B cell (primary cell): ENCODE measurements around the gene COL26A1. TPM values are rescaled to one million over a fixed set of nuclear protein-coding genes. Genes with fewer than 3 reads are reported as not detected.

Experiments
- ATAC-seq: fragments of 200-7000 bp; cut with Tn5 transposase; one replicate; pipeline ENCODE4 v1.10.0; 2021; ENCODE audit warnings: low read depth, mild to moderate bottlenecking, moderate number of reproducible peaks, moderate library complexity
- CTCF ChIA-PET: fragments of 350-600 bp; sonication (Branson Sonifier 250); formaldehyde crosslinking; loops from one replicate; lab custom pipeline; 2021; ENCODE audit warnings: antibody characterized with exemption, inconsistent platforms; lab: Charles Lee
- POLR2A ChIA-PET: fragments of 350-600 bp; sonication (Branson Sonifier 250); formaldehyde crosslinking; loops from one replicate; lab custom pipeline; 2021; ENCODE audit warnings: antibody characterized with exemption; lab: Charles Lee
- DNase-seq: peaks from one replicate; pipeline ENCODE4 v3.0.0; 2013
- H2AFZ ChIP-seq: 2 replicates; pipeline ENCODE4 v1.6.1; 2012; ENCODE audit warnings: mild to moderate bottlenecking, low read depth, low read length; ENCODE audit not compliant: insufficient read depth, poor library complexity, severe bottlenecking
- H3K27ac ChIP-seq, 2 donors: 1 replicate in 1 of 2; 2 replicates in 1 of 2; pipeline ENCODE4 v1.5.1; 2012 to 2013; ENCODE audit warnings: low read length in 2 of 2, mild to moderate bottlenecking in 2 of 2, moderate library complexity in 1 of 2
- H3K27me3 ChIP-seq, 4 experiments: fragments of 200-600 bp in 1 of 4; sonication (generic) in 1 of 4; replicated peaks in 1 of 4; 1 replicate in 2 of 4; 2 replicates in 2 of 4; pipeline versions ENCODE4 v1.6.1 to v1.7.0; 2013 to 2016; ENCODE audit warnings: low read length in 3 of 4, mild to moderate bottlenecking in 2 of 4, mixed read lengths in 1 of 4, moderate library complexity in 1 of 4; ENCODE audit not compliant: insufficient read depth in 4 of 4, control insufficient read depth in 3 of 4; ENCODE audit errors: control extremely low read depth in 1 of 4
- H3K36me3 ChIP-seq, 2 experiments: replicated peaks in 1 of 2; 1 replicate in 1 of 2; 2 replicates in 1 of 2; pipeline versions ENCODE4 v1.6.1 to v1.7.1; 2013; ENCODE audit warnings: low read length in 1 of 2; ENCODE audit not compliant: insufficient read depth in 2 of 2, control insufficient read depth in 1 of 2; ENCODE audit errors: control extremely low read depth in 1 of 2, extremely low read depth in 1 of 2
- H3K4me1 ChIP-seq, 2 donors: fragments of 200-600 bp in 1 of 2; sonication (generic) in 1 of 2; 1 replicate in 1 of 2; 2 replicates in 1 of 2; pipeline versions ENCODE4 v1.5.1 to v1.6.1; 2013 to 2017; ENCODE audit warnings: low read length in 2 of 2; ENCODE audit not compliant: control insufficient read depth in 2 of 2, insufficient read depth in 2 of 2
- H3K4me2 ChIP-seq: replicated peaks from 2 replicates; pipeline ENCODE3; 2012; ENCODE audit warnings: mild to moderate bottlenecking, low read depth, low read length; ENCODE audit not compliant: poor library complexity, severe bottlenecking
- H3K4me3 ChIP-seq, 5 experiments: fragments of 200-600 bp in 1 of 5; sonication (generic) in 1 of 5; 1 replicate in 3 of 5; 2 replicates in 2 of 5; pipeline versions ENCODE4 v1.5.1 to v1.7.0; 2011 to 2016; ENCODE audit warnings: low read length in 4 of 5, mild to moderate bottlenecking in 4 of 5, low read depth in 2 of 5, control low read depth in 1 of 5, moderate library complexity in 1 of 5; ENCODE audit not compliant: insufficient read depth in 1 of 5; ENCODE audit errors: control extremely low read depth in 1 of 5, extremely low read depth in 1 of 5
- H3K79me2 ChIP-seq: fragments of 200-600 bp; sonication (generic); one replicate; pipeline ENCODE4 v1.6.0; 2016; ENCODE audit warnings: low read length; ENCODE audit not compliant: control insufficient read depth, insufficient read depth
- H3K9ac ChIP-seq: fragments of 200-600 bp; sonication (generic); 2 replicates; pipeline ENCODE4 v1.6.1; 2017; ENCODE audit warnings: mild to moderate bottlenecking, low read length, moderate library complexity
- H3K9me3 ChIP-seq, 3 donors: one replicate each; pipeline versions ENCODE4 v1.6.1 to v1.7.1; 2013; ENCODE audit warnings: low read length in 2 of 3; ENCODE audit not compliant: control insufficient read depth in 2 of 3, insufficient read depth in 1 of 3; ENCODE audit errors: control extremely low read depth in 1 of 3
- H4K20me1 ChIP-seq: 2 replicates; pipeline ENCODE4 v1.6.0; 2012; ENCODE audit warnings: mild to moderate bottlenecking, low read length; ENCODE audit not compliant: insufficient read depth, control insufficient read depth, poor library complexity, severe bottlenecking
- H3K27ac Mint-ChIP-seq: one replicate; pipeline ENCODE4 v1.8.0; 2021; ENCODE audit warnings: mixed read lengths
- H3K27me3 Mint-ChIP-seq: one replicate; pipeline ENCODE4 v1.8.0; 2021; ENCODE audit warnings: mixed read lengths
- H3K4me1 Mint-ChIP-seq: one replicate; pipeline ENCODE4 v1.8.0; 2021; ENCODE audit warnings: mixed read lengths
- H3K4me3 Mint-ChIP-seq: one replicate; pipeline ENCODE4 v1.8.0; 2021; ENCODE audit warnings: mixed read lengths
- H3K9me3 Mint-ChIP-seq: one replicate; pipeline ENCODE4 v1.8.0; 2022; ENCODE audit warnings: mixed read lengths; ENCODE audit not compliant: insufficient read depth
- EZH2 ChIP-seq: IDR thresholded peaks from 2 replicates; pipeline ENCODE4 v1.6.1; 2012; ENCODE audit warnings: borderline replicate concordance, low read depth, mild to moderate bottlenecking, moderate library complexity, low read length; ENCODE audit not compliant: insufficient read depth, poor library complexity, severe bottlenecking
- WGBS: methylation state at CpG from one replicate; pipeline ENCODE4 v1.1.5; 2013; ENCODE audit warnings: missing lambda C conversion rate; ENCODE audit not compliant: insufficient coverage; 5-methylcytosine and 5-hydroxymethylcytosine counted together
- intact Hi-C: fragments of 100-400 bp; cut with micrococcal nuclease; formaldehyde crosslinking; loops from one replicate; pipeline ENCODE4 v1.10.0; 2022
- polyA plus RNA-seq: library from polyadenylated mRNA; depleted of rRNA; stranded (reverse); fragments of >200 nt; gene quantifications from 2 replicates; pipeline ENCODE4 v1.2.3, GENCODE V29; 2012
- total RNA-seq, 2 donors: library from RNA; stranded (reverse); fragments of 120-200 nt in 1 of 2; gene quantifications; 1 replicate in 1 of 2; 2 replicates in 1 of 2; pipeline versions ENCODE4 v1.2.3 to v1.2.4, GENCODE V29; 2013 to 2022
- TF ChIP-seq, protein P1 (sequence below): fragments of 200-600 bp; IDR thresholded peaks from one replicate; pipeline ENCODE4 v1.8.0; 2022; ENCODE audit warnings: antibody characterized with exemption, mild to moderate bottlenecking

Gene COL26A1
- total and polyA plus RNA-seq, 2 donors (not counting 1 experiment from before 2014, with no cell fraction given), result not detected

- Histone ChIP-seq H3K9ac (no peak overlapping the region), H3K4me1 (no peaks in the 10 kb centered on the region), H3K4me2 (no peak overlapping the region), H4K20me1 (no peaks in the 10 kb centered on the region), H3K79me2 (no peaks in the 10 kb centered on the region), H3K27ac (no peak overlapping the region), H3K27me3 (peaks cover 0 to 45% (median 2%) of the 10 kb centered on the region in 4 experiments), H3K9me3 (no peaks in the 10 kb centered on the region), H3K36me3 (no peaks in the 10 kb centered on the region), H3K4me3 (no peak overlapping the region), H2AFZ (no peak overlapping the region)
- DNase-seq (no peak), ATAC-seq (no peak)
- intact Hi-C loops, result no loop called here
- no peaks in the 10 kb centered on the region for H3K4me1 Mint-ChIP-seq
- H3K4me3 Mint-ChIP-seq, result no peak overlapping the region
- no peaks in the 10 kb centered on the region for H3K9me3 Mint-ChIP-seq
- peaks cover 34% of the 10 kb centered on the region for H3K27me3 Mint-ChIP-seq
- CTCF ChIA-PET, result interaction anchor here (1.2 to 5.5 kb wide), 2 partner anchors 25 to 73 kb away, joined by 5 to 83 read pairs; partner anchors contain the start of gene COL26A1
- POLR2A ChIA-PET, result no interaction called here
- TF ChIP-seq, protein P1, sequence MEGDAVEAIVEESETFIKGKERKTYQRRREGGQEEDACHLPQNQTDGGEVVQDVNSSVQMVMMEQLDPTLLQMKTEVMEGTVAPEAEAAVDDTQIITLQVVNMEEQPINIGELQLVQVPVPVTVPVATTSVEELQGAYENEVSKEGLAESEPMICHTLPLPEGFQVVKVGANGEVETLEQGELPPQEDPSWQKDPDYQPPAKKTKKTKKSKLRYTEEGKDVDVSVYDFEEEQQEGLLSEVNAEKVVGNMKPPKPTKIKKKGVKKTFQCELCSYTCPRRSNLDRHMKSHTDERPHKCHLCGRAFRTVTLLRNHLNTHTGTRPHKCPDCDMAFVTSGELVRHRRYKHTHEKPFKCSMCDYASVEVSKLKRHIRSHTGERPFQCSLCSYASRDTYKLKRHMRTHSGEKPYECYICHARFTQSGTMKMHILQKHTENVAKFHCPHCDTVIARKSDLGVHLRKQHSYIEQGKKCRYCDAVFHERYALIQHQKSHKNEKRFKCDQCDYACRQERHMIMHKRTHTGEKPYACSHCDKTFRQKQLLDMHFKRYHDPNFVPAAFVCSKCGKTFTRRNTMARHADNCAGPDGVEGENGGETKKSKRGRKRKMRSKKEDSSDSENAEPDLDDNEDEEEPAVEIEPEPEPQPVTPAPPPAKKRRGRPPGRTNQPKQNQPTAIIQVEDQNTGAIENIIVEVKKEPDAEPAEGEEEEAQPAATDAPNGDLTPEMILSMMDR, result no peak
- TF ChIP-seq EZH2, result no peak
- H3K27ac Mint-ChIP-seq, result no peak overlapping the region
- 82% methylated on average over 15 of the region's 19 CpGs for WGBS
Measured at GRCh38 chr7:101436857-101437576, 74.3 kb downstream of the COL26A1 start.

- H3K27me3 Mint-ChIP-seq, result peaks cover 18% of the 10 kb centered on the region
- TF ChIP-seq EZH2, result no peak
- TF ChIP-seq, protein P1, result no peak
- H3K4me1 Mint-ChIP-seq, result no peaks in the 10 kb centered on the region
- ChIA-PET POLR2A (no interaction called here), CTCF (interaction anchor here (1.5 to 3.8 kb wide), 3 partner anchors 30 to 55 kb away, joined by 4 to 20 read pairs (median 4); no protein-coding TSS in a partner anchor)
- Histone ChIP-seq H3K9me3 (no peaks in the 10 kb centered on the region), H3K4me1 (no peaks in the 10 kb centered on the region), H3K9ac (no peak overlapping the region), H3K36me3 (no peaks in the 10 kb centered on the region), H3K79me2 (no peaks in the 10 kb centered on the region), H3K27me3 (peaks cover 0 to 18% (median 0%) of the 10 kb centered on the region in 4 experiments), H3K4me3 (no peak overlapping the region), H2AFZ (no peak overlapping the region), H4K20me1 (no peaks in the 10 kb centered on the region), H3K27ac (no peak overlapping the region), H3K4me2 (no peak overlapping the region)
- H3K27ac Mint-ChIP-seq, result no peak overlapping the region
- H3K9me3 Mint-ChIP-seq, result no peaks in the 10 kb centered on the region
- ATAC-seq (no peak), DNase-seq (no peak)
- WGBS, result 90% methylated on average over 5 of the region's 7 CpGs
- intact Hi-C loops, result no loop called here
- no peak overlapping the region for H3K4me3 Mint-ChIP-seq
Measured at GRCh38 chr7:101441890-101442289, 79.2 kb downstream of the COL26A1 start.
